GM23248 (cell line): ENCODE data around the gene MAD2L1.

Source experiments
- EZH2 ChIP-seq: fragments of 200-600 bp; sonication (generic); IDR thresholded peaks from 2 replicates; pipeline ENCODE4 v1.6.1; 2018; ENCODE audit warnings: antibody characterized with exemption, mild to moderate bottlenecking; ENCODE audit not compliant: insufficient read depth, poor library complexity, severe bottlenecking
- EZH2phosphoT487 ChIP-seq: fragments of 200-600 bp; sonication (generic); IDR thresholded peaks from 2 replicates; pipeline ENCODE4 v1.6.1; 2018; ENCODE audit warnings: antibody characterized with exemption, moderate library complexity, mild to moderate bottlenecking, low read depth; ENCODE audit not compliant: insufficient read depth

- TF ChIP-seq EZH2 (no peak), EZH2phosphoT487 (no peak)
Observed at GRCh38 chr4:120079839-120080520, 13.3 kb upstream of the MAD2L1 start.
